GM12864 (cell line): Measurements from ENCODE around the gene GORASP1.

Experiments used
- DNase-seq: peaks from one replicate; pipeline ENCODE4 v3.0.0-alpha.2; 2011; ENCODE audit warnings: low read depth
- H3K4me3 ChIP-seq: 2 replicates; pipeline ENCODE4 v1.5.1; 2011; ENCODE audit warnings: mild to moderate bottlenecking, low read depth, low read length, control low read depth
- TF ChIP-seq, protein P1 (sequence below): IDR thresholded peaks from 2 replicates; pipeline ENCODE4 v1.5.1; 2011; ENCODE audit warnings: low read depth, mild to moderate bottlenecking, moderate library complexity, low read length, control low read depth, inconsistent platforms; ENCODE audit errors: missing control alignments

Gene GORASP1

DNA sequence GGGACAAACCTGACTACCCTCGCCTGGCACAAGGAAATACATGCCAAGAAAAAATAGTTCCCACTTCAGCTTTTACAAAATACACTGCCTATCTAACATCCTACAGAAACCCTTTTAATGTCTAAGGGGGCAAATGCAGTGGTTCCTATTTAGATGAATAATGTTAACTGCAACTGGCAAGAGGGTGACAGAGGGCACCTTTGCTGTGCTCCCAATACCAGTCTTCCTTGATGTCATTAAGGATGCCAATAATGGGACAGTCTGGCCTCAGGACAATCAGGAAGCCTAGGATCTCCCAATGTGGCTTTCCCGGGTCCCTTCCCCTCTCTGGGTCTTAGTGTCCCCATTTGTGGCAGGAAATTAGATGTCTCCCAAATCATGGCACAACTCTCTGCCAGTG is 32.0 kb upstream of the GORASP1 start:
- no peak for DNase-seq
- no peak overlapping the region for H3K4me3 ChIP-seq
- TF ChIP-seq, protein P1, sequence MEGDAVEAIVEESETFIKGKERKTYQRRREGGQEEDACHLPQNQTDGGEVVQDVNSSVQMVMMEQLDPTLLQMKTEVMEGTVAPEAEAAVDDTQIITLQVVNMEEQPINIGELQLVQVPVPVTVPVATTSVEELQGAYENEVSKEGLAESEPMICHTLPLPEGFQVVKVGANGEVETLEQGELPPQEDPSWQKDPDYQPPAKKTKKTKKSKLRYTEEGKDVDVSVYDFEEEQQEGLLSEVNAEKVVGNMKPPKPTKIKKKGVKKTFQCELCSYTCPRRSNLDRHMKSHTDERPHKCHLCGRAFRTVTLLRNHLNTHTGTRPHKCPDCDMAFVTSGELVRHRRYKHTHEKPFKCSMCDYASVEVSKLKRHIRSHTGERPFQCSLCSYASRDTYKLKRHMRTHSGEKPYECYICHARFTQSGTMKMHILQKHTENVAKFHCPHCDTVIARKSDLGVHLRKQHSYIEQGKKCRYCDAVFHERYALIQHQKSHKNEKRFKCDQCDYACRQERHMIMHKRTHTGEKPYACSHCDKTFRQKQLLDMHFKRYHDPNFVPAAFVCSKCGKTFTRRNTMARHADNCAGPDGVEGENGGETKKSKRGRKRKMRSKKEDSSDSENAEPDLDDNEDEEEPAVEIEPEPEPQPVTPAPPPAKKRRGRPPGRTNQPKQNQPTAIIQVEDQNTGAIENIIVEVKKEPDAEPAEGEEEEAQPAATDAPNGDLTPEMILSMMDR, result no peak

DNA sequence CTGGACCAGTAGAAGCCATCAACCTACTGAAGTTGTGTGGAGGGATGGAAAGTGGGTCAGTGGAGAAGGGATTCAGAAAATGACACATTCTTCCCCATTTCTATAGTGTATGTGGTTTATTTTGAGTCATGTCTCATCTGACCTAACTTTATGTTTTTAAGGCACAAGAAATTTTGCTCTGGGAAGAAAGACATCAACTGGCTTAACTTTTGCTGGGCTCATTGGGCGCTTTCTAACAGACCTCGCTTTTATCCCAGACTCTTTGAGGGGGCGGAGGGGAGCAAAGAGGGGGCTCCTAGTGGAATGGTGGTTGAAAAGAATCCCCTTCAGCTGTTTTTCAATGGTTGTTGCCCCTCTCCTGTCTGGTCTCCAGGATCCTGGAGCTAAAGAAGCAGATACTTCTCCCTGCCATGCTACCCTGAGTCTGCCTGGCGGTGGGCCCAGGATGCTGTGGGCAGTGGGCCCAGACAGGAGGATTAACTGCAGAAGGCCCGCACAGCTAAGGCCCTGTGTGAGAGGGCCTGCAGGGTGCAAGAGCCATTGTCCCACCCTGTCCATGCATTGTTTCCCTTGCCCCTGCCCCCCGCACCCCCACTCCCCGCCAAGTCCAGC is 31.5 kb upstream of the GORASP1 start:
- TF ChIP-seq, protein P1, result no peak
- H3K4me3 ChIP-seq, result no peak overlapping the region
- DNase-seq, result no peak

DNA sequence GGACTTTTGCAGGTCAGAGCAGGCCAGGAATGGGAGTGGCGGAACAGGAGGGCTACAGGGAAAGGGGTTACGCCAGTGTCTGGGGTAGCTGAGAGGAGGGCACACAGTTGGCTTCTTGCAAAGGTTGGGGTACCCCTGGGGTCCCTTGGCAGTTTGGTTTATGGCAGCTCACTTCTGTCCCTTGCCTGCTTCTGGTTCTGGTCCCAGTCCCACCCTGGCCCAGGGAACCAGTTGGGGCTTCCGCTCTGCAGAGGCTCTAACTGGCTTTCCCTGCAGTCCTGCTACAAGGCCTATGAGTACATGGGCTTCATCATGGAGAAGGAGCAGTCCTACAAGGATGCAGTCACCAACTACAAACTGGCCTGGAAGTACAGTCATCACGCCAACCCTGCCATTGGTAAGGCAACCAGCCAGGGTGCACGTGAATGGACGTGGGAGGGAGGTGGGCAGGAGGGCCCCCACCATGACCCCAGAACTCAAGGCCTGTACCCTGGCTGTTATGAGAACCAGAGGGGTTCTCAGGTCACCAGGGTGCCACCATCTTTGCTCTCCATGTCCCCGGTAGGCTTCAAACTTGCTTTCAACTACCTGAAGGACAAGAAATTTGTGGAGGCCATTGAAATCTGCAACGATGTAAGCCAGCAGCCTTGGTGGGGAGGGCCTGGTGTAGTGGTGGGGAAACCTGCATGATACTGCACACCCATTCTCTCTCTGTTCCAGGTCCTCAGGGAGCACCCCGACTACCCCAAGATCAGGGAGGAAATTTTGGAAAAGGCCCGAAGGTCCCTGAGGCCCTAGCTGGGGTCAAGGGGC is 30.8 kb upstream of the GORASP1 start:
- DNase-seq, result no peak
- TF ChIP-seq, protein P1, result no peak
- no peak overlapping the region for H3K4me3 ChIP-seq

DNA sequence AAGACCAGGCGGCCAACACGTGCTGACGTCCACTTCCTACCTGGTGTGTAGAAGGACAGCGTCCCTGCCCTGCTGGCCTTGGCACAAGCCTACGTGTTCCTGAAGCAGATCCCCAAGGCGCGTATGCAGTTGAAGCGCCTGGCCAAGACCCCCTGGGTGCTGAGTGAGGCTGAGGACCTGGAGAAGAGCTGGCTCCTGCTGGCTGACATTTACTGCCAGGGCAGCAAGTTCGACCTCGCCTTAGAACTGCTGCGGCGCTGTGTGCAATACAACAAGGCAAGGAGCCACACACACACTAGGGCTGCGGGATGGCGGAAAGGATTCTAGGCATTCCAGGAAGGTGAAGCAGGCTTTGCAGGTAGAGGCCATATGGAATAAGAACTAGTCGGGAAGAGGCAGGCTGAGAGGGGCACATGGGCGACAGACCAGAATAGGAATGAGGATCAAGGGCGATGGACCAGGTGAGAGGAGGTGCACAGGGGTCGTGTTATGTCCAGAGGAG is 30.1 kb upstream of the GORASP1 start:
- DNase-seq, result no peak
- no peak overlapping the region for H3K4me3 ChIP-seq
- TF ChIP-seq, protein P1, result no peak

DNA sequence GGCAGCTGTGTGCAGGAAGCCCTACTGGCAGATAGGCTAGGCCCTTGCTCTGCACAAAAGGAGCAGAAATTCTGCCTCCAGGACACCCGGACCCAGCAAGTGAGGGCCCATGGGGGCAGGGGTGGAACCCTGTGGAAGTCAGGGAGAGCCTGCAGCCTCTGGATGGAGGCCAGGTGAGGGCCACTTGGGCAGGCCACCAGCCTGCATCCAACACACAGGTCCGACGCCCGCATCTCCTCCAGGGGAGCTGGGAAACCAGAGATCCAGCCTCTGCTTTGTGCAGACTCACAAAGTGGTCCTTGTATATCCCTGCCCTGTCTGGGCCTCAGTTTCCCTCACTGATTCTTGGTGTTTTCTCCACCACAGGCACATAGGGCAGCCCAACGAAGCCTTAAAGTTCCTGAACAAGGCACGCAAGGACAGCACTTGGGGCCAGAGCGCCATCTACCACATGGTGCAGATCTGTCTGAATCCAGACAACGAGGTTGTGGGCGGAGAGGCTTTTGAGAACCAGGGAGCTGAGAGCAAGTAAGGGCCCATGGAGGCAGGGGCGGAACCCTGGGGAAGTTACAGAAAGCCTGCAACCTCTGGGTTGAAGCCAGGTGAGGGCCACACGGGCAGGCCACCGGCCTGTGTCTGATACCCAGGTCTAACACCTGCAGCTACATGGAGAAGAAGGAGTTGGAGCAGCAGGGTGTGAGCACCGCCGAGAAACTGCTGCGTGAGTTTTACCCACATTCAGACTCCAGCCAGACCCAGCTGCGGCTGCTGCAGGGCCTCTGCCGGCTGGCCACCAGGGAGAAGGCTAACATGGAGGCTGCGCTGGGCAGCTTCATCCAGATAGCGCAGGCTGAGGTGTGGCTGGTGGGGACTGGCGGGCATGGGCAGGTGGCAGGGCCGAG is 29.4 kb upstream of the GORASP1 start:
- no peak for DNase-seq
- TF ChIP-seq, protein P1, result no peak
- no peak overlapping the region for H3K4me3 ChIP-seq

DNA sequence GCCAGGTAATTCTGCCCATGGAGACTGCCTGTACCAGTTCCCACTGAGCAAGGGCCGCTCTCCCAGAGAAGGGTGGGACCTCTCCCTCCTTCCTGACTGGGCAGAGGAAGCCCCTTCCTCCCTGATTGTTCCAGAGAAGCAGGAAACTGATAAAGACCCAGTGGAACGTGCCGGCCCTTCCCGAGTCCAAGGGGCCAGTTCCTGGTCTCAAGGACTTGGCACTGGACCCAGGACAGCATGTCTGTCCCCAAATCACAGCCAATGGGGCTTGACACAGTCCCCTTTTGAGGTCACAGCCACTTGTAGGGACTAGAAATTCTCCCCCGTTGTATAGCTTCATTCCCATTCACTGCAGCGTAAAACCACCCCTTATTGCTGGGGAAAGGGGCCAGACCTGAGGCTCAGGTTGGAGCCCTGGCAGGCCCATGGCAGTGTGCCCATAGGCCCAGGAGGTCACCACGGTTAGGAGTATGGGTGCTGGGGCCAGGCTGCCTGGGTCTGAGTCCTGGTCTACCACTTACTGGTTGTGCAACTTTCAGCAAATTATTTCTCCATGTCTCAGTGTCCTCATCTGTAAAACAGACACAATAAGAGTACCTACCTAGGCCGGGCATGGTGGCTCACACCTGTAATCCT is 27.9 kb upstream of the GORASP1 start:
- TF ChIP-seq, protein P1, result no peak
- no peak for DNase-seq
- H3K4me3 ChIP-seq, result no peak overlapping the region
